Measurements from ENCODE around the gene COA6.

- TF ChIP-seq CTCF (IDR thresholded peaks at IDR 0.05 in 2 of 3, conservative IDR thresholded peaks at IDR 0.05 in 1 of 3; ENCODE audit: borderline replicate concordance in 1 of 3, insufficient read depth in 1 of 3, low read depth in 2 of 3, low read length in 2 of 3) (no peak), POLR2A (IDR thresholded peaks at IDR 0.05; ENCODE audit: borderline replicate concordance, extremely low read depth, insufficient read depth, insufficient read length) (no peak), POLR2AphosphoS5 (IDR thresholded peaks at IDR 0.05; ENCODE audit: low read depth, low read length) (no peak), EZH2 (IDR thresholded peaks at IDR 0.05) (no peak), SIN3A (IDR thresholded peaks at IDR 0.05; ENCODE audit: low read depth) (no peak), EZH2phosphoT487 (IDR thresholded peaks at IDR 0.05; ENCODE audit: borderline replicate concordance) (no peak), SP1 (IDR thresholded peaks at IDR 0.05; ENCODE audit: low read depth) (no peak), YY1 (IDR thresholded peaks at IDR 0.05; ENCODE audit: extremely low read depth, insufficient replicate concordance, low read depth, low read length) (no peak)
These were observed 1.8 kb upstream of the COA6 start for GRCh38 chr1:234371414-234371813.
